Natural killer cell (primary cell): ENCODE data around the gene IRF4. TPM values are rescaled to one million over a fixed set of nuclear protein-coding genes. Genes with fewer than 3 reads are reported as not detected.
A peak's percentile ranks its signal among the peaks of the same experiment; 100 is the strongest.

ENCODE experiments used
- ATAC-seq, 3 donors: fragments of 150-1000 bp in 2 of 3; fragments of 200-7000 bp in 1 of 3; cut with Tn5 transposase; 1 replicate in 1 of 3; 2 replicates in 2 of 3; pipeline ENCODE4 v1.10.0; 2021; ENCODE audit warnings: mild to moderate bottlenecking in 2 of 3, moderate library complexity in 2 of 3
- DNase-seq, 2 donors: peaks; one replicate each; pipeline versions ENCODE4 v3.0.0 to v3.0.0-alpha.2; 2013 to 2021; ENCODE audit warnings: mixed read lengths in 1 of 2
- H3K27ac ChIP-seq: one replicate; pipeline ENCODE4 v1.5.1; 2013; ENCODE audit warnings: mild to moderate bottlenecking, low read length
- H3K27me3 ChIP-seq: one replicate; pipeline ENCODE4 v1.6.1; 2013; ENCODE audit warnings: low read length; ENCODE audit not compliant: control insufficient read depth, insufficient read depth
- H3K36me3 ChIP-seq: one replicate; pipeline ENCODE4 v1.6.1; 2013; ENCODE audit warnings: low read length; ENCODE audit not compliant: control insufficient read depth, insufficient read depth
- H3K4me1 ChIP-seq: one replicate; pipeline ENCODE4 v1.6.1; 2013; ENCODE audit warnings: low read length; ENCODE audit not compliant: control insufficient read depth, insufficient read depth
- H3K4me3 ChIP-seq: one replicate; pipeline ENCODE4 v1.5.1; 2013; ENCODE audit warnings: low read length
- H3K9me3 ChIP-seq: one replicate; pipeline ENCODE4 v1.6.1; 2013; ENCODE audit warnings: low read length; ENCODE audit not compliant: control insufficient read depth, insufficient read depth
- H3K27ac Mint-ChIP-seq, 2 donors: one replicate each; pipeline ENCODE4 v1.8.0; 2022; ENCODE audit warnings: mild to moderate bottlenecking in 2 of 2, mixed read lengths in 2 of 2, moderate library complexity in 1 of 2
- H3K27me3 Mint-ChIP-seq, 2 donors: one replicate each; pipeline ENCODE4 v1.8.0; 2022; ENCODE audit warnings: low read depth in 2 of 2, mixed read lengths in 2 of 2
- H3K36me3 Mint-ChIP-seq: one replicate; pipeline ENCODE4 v1.8.0; 2022; ENCODE audit warnings: mixed read lengths
- H3K4me1 Mint-ChIP-seq, 2 donors: one replicate each; pipeline ENCODE4 v1.8.0; 2022; ENCODE audit warnings: mixed read lengths in 2 of 2
- H3K4me3 Mint-ChIP-seq: one replicate; pipeline ENCODE4 v1.8.0; 2022; ENCODE audit warnings: mild to moderate bottlenecking, moderate library complexity, mixed read lengths
- H3K9me3 Mint-ChIP-seq, 2 donors: one replicate each; pipeline ENCODE4 v1.8.0; 2022; ENCODE audit warnings: mixed read lengths in 2 of 2
- WGBS: methylation state at CpG from one replicate; pipeline ENCODE4 v1.1.7; 2013; ENCODE audit warnings: missing lambda C conversion rate; ENCODE audit not compliant: insufficient coverage; 5-methylcytosine and 5-hydroxymethylcytosine counted together
- intact Hi-C: fragments of 100-400 bp; cut with micrococcal nuclease; formaldehyde crosslinking; loops from one replicate; pipeline ENCODE4 v1.14.2; 2022
- total RNA-seq, 4 donors: library from RNA; stranded (reverse); fragments of 120-200 nt in 1 of 4; gene quantifications; one replicate each; pipeline versions ENCODE4 v1.2.3 to v1.2.4, GENCODE V29; 2013 to 2022
- TF ChIP-seq, protein P1 (sequence below): fragments of 200-600 bp; IDR thresholded peaks from one replicate; pipeline ENCODE4 v1.8.0; 2022; ENCODE audit warnings: antibody characterized with exemption

Gene IRF4
- 10 to 100 TPM in 1 of 3 donors, 1 to 10 TPM in 2; 3.5 to 37.5 (median 3.5) TPM for total RNA-seq
- 29.0 TPM for total RNA-seq (2013)

DNA sequence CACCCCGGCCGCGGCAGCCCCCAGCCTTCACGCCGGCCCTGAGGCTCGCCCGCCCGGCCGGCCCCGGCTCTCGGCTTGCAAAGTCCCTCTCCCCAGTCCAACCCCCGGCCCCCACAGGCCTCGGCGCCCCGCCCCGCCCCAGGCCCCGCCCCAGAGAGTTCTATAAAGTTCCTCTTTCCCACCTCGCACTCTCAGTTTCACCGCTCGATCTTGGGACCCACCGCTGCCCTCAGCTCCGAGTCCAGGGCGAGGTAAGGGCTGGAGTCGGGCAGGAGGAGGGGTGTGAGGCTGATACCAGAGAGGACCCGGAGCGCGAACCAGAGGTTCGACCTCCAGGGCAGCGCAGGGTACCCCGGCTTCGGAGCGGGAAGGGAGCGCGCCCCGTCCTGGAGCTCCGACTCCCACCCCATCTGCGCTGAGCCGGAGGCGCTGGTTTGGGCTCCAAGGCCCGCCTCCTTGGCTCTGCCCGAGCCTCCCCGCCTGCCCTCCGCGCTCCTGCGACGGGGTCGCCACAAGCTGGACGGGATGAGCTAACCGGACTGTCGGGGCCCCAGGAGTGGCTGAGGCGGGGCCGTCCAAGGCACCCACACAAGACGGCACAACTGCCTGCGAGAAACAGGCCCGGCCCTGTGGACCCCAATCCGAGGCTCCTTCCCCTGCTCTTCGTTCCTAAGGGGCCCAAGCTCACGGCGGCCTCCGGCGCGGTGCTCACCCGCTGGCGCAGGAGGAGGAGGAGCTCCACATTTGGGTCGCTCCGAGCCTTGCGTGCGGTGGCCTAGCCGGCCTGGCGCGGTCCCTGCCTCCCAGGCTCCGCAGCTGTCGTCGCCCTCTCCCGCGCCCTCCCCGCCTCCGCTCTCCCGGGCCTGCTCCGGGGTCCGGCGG is at the start of gene IRF4:
Gene IRF4, plus strand, starts transcription at position 194 of the 882 bp plus-strand sequence. CDS start 1,401 bp downstream, outside the sequence.
- no peaks in the 10 kb centered on the region for H3K36me3 Mint-ChIP-seq
- peak; percentile 20 to 33 (median 33) for ATAC-seq
- H3K27me3 Mint-ChIP-seq: peaks cover 43 to 54% of the 10 kb centered on the region in 2 donors
- Histone ChIP-seq H3K36me3 (peaks cover 2% of the 10 kb centered on the region), H3K9me3 (no peaks in the 10 kb centered on the region), H3K27me3 (peaks cover 3% of the 10 kb centered on the region), H3K27ac (no peak within 1 kb of the TSS), H3K4me1 (peaks cover 27% of the 10 kb centered on the region), H3K4me3 (peak within 1 kb of the TSS; percentile 57)
- intact Hi-C loops: no loop called here
- DNase-seq: peak in 1 of 2 donors; percentile 58
- TF ChIP-seq, protein P1, sequence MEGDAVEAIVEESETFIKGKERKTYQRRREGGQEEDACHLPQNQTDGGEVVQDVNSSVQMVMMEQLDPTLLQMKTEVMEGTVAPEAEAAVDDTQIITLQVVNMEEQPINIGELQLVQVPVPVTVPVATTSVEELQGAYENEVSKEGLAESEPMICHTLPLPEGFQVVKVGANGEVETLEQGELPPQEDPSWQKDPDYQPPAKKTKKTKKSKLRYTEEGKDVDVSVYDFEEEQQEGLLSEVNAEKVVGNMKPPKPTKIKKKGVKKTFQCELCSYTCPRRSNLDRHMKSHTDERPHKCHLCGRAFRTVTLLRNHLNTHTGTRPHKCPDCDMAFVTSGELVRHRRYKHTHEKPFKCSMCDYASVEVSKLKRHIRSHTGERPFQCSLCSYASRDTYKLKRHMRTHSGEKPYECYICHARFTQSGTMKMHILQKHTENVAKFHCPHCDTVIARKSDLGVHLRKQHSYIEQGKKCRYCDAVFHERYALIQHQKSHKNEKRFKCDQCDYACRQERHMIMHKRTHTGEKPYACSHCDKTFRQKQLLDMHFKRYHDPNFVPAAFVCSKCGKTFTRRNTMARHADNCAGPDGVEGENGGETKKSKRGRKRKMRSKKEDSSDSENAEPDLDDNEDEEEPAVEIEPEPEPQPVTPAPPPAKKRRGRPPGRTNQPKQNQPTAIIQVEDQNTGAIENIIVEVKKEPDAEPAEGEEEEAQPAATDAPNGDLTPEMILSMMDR: no peak
- no peak within 1 kb of the TSS for H3K27ac Mint-ChIP-seq
- no peaks in the 10 kb centered on the region for H3K9me3 Mint-ChIP-seq
- H3K4me3 Mint-ChIP-seq: peak within 1 kb of the TSS; percentile 87
- peaks cover 22 to 35% of the 10 kb centered on the region in 2 donors for H3K4me1 Mint-ChIP-seq
- under 1% methylated on average over 78 of the region's 82 CpGs for WGBS

DNA sequence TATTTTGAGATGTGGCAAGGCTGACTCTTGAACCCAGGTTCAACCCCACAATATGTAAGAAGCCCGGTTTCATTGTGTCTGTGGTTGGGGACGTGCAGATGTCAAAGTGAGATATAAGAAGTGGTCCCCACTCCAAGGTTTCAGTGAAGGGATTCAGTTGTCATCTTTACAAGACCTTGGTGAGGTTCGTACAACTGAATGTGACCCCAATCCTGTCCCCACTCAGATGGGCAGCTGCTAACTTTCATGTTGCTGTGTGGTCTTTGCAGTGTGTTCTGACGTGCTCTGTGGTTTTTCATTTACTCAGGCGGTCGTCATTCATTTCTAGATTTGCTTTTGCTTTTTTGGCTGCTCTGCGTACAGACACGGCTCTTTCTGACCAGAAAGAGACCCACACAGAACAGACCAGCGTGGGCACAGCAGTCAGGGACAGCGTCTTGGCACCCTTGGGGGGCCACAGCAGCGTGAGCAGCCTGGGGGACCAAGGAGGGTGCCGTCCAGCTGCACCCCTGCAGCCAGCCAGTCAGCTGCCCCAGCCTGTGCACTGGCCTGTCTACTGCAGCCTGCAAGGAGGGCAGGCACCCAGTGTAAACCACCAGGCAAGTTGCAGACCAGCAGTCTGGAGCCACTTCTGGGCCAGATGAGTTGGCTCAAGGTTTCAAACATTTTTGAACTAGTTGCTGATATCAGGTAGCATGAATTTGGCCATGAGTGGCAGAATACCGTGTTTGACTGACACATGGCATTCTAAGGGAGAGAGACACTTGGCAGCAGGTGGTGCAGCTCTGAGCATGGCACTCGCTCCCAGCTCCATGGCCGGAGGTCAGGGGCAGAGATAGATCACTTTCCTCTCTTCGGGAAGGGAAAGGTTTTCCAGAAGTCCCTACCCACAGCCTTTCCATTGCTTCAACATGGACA is 49.4 kb upstream of the IRF4 start:
- H3K4me1 ChIP-seq: peaks cover 55% of the 10 kb centered on the region
- peak overlapping the region; percentile 49 for H3K4me3 Mint-ChIP-seq
- ATAC-seq: peak; percentile 58 to 69 (median 59)
- no peaks in the 10 kb centered on the region for H3K27me3 Mint-ChIP-seq
- H3K4me3 ChIP-seq: no peak overlapping the region
- H3K9me3 Mint-ChIP-seq: no peaks in the 10 kb centered on the region
- peak overlapping the region; percentile 43 to 53 for H3K27ac Mint-ChIP-seq
- no peaks in the 10 kb centered on the region for H3K27me3 ChIP-seq
- WGBS: 56% methylated on average over 16 of the region's 16 CpGs
- H3K36me3 ChIP-seq: no peaks in the 10 kb centered on the region
- no peaks in the 10 kb centered on the region for H3K9me3 ChIP-seq
- peaks cover 51 to 63% of the 10 kb centered on the region in 2 donors for H3K4me1 Mint-ChIP-seq
- no peaks in the 10 kb centered on the region for H3K36me3 Mint-ChIP-seq
- TF ChIP-seq, protein P1: no peak
- intact Hi-C loops: no loop called here
- H3K27ac ChIP-seq: no peak overlapping the region
- peak in 1 of 2 donors; percentile 57 for DNase-seq

DNA sequence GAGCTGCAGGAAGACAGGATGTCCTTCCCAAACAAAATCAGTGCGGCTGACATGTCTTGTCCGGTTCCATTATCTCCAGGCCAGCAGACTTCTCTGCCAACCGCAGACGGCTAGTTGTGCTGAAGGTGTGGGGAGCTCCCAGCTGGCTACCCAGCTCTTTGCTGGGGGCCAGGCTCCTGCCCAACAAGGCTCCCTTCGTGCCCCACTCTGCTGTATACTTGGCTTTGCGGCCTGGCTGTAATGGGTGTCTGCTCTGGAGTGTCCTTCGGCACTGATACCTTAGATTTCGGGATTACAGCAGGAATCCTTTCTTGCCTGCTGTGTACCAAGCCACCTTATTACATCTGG is 48.7 kb upstream of the IRF4 start:
- H3K27me3 ChIP-seq: no peaks in the 10 kb centered on the region
- no peaks in the 10 kb centered on the region for H3K9me3 ChIP-seq
- WGBS: 91% methylated on average over 8 of the region's 8 CpGs
- Mint-ChIP-seq H3K27ac (peak overlapping the region in 1 of 2 donors; percentile 53), H3K9me3 (no peaks in the 10 kb centered on the region), H3K36me3 (no peaks in the 10 kb centered on the region), H3K4me3 (no peak overlapping the region), H3K27me3 (no peaks in the 10 kb centered on the region), H3K4me1 (peaks cover 45 to 57% of the 10 kb centered on the region in 2 donors)
- peaks cover 49% of the 10 kb centered on the region for H3K4me1 ChIP-seq
- intact Hi-C loops: no loop called here
- no peaks in the 10 kb centered on the region for H3K36me3 ChIP-seq
- no peak overlapping the region for H3K27ac ChIP-seq
- no peak for ATAC-seq
- DNase-seq: no peak
- TF ChIP-seq, protein P1: no peak
- no peak overlapping the region for H3K4me3 ChIP-seq
